DMS153 treated with DMSO at 0.1 percent for 48 hours (cell line): ENCODE measurements around the gene GOLGA8A.
"Not testable (repeated sequence)": the region's sequence is repeated elsewhere in the genome, so short reads cannot be mapped to it uniquely, and the experiment has no call there.

Experiments used
- DNase-seq: peaks from one replicate; lab custom pipeline; 2025; ENCODE audit not compliant: unreplicated experiment; lab: John Stamatoyannopoulos, UW

Gene GOLGA8A

GRCh38 chr15:34409511-34409910 lies 28.1 kb downstream of the GOLGA8A start:
- DNase-seq, result not testable (repeated sequence)

GRCh38 chr15:34408973-34409372 lies 28.6 kb downstream of the GOLGA8A start:
- not testable (repeated sequence) for DNase-seq

- not testable (repeated sequence) for DNase-seq
Measured at GRCh38 chr15:34403899-34404298, 33.7 kb downstream of the GOLGA8A start.

- DNase-seq, result not testable (repeated sequence)
Measured at GRCh38 chr15:34403160-34403598, 34.4 kb downstream of the GOLGA8A start.

- not testable (repeated sequence) for DNase-seq
Measured at GRCh38 chr15:34397637-34398259, 39.9 kb downstream of the GOLGA8A start.

GRCh38 chr15:34392981-34393380 lies 44.6 kb downstream of the GOLGA8A start:
- not testable (repeated sequence) for DNase-seq

- DNase-seq, result not testable (repeated sequence)
Measured at GRCh38 chr15:34389594-34390086, 48.0 kb downstream of the GOLGA8A start.
